ENCODE results near the gene P3R3URF.

The P3R3URF gene

DNA sequence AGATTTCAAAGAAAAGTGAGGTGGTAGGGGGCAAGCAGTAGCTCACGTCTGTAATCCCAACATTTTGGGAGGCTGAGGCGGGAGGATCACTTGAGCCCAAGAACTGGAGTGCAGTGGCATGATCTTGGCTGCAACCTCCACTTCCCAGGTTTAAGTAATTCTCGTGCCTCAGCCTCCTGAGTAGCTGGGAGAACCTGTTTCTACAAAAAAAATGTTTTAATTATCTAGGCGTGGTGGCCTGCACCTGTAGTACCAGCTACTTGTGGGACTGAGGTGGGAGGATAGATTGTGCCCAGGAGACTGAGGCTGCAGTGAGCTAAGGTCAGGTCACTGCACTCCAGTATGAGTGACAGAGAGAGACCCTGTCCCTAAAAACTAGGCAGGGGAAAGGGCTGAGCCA, 4.0 kb downstream of the P3R3URF start:
- no peak for TF ChIP-seq CTCF (IDR thresholded peaks at IDR 0.05; ENCODE audit: insufficient read depth, missing control alignments)
- DNase-seq (ENCODE audit: insufficient read length, low spot score) (no peak), FAIRE-seq (no peak)

- TF ChIP-seq CTCF (IDR thresholded peaks at IDR 0.05; ENCODE audit: insufficient read depth, missing control alignments): no peak
- DNase-seq (ENCODE audit: insufficient read length, low spot score) (peak; percentile 10), FAIRE-seq (no peak)
These were observed 4.4 kb downstream of the P3R3URF start for GRCh38 chr1:46171871-46172270.

DNA sequence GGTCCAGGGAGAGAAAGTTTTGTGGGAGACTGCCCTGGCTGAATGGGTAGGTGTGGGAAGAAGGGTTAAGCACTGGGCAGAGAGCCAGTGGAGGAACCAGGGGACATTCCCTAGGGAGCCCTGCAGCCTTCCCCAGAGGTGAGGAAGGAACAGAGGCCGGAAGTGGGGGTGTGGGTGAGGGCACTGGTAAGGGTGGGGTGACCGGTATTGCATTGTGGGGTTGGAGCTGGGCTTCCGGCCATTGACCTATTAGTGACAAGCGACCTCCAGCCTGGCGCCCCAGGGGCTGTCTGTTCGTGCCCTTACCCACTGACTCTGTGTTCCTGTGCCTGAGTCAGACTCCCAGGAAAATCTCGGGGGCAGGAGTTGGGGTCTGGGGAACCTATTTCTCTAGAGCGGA, 4.9 kb downstream of the P3R3URF start:
- TF ChIP-seq CTCF (IDR thresholded peaks at IDR 0.05; ENCODE audit: insufficient read depth, missing control alignments): no peak
- DNase-seq (ENCODE audit: insufficient read length, low spot score) (no peak), FAIRE-seq (no peak)

DNA sequence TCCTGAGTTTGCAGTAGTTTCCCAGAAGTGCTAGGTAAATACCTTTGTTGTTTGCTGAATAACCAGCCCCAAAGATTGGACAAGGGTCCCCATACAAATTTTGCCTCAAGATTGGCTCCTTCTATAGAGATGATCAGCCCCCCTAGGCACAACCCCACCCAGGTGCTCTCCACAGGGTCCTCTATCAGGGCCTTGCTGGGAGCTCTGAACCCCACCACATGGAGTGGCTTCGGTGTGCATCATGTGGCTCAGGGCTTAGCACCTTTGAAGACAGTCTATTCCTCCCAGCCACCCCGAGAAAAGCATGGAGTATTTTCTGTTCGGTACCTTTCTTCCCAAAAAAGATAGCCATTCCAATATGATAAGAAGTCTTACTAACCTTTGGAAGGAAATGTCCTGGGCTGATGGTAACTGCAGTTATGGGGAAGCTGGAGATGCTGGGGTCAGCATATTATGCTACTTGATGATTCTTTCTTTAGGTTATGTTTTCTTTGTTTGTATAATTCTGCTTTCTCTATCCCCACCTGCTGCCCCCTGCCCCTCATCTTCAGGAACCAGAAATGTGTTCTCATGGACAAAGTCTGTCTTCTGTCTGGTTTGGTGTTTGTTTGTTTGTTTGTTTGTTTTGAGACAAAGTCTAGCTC, 6.4 kb downstream of the P3R3URF start:
- FAIRE-seq: no peak
- no peak for DNase-seq (ENCODE audit: insufficient read length, low spot score)
- TF ChIP-seq CTCF (IDR thresholded peaks at IDR 0.05; ENCODE audit: insufficient read depth, missing control alignments): no peak

- no peak for TF ChIP-seq CTCF (IDR thresholded peaks at IDR 0.05; ENCODE audit: insufficient read depth, missing control alignments)
- FAIRE-seq (no peak), DNase-seq (ENCODE audit: insufficient read length, low spot score) (no peak)
These were observed 7.8 kb downstream of the P3R3URF start for GRCh38 chr1:46168477-46168876.

DNA sequence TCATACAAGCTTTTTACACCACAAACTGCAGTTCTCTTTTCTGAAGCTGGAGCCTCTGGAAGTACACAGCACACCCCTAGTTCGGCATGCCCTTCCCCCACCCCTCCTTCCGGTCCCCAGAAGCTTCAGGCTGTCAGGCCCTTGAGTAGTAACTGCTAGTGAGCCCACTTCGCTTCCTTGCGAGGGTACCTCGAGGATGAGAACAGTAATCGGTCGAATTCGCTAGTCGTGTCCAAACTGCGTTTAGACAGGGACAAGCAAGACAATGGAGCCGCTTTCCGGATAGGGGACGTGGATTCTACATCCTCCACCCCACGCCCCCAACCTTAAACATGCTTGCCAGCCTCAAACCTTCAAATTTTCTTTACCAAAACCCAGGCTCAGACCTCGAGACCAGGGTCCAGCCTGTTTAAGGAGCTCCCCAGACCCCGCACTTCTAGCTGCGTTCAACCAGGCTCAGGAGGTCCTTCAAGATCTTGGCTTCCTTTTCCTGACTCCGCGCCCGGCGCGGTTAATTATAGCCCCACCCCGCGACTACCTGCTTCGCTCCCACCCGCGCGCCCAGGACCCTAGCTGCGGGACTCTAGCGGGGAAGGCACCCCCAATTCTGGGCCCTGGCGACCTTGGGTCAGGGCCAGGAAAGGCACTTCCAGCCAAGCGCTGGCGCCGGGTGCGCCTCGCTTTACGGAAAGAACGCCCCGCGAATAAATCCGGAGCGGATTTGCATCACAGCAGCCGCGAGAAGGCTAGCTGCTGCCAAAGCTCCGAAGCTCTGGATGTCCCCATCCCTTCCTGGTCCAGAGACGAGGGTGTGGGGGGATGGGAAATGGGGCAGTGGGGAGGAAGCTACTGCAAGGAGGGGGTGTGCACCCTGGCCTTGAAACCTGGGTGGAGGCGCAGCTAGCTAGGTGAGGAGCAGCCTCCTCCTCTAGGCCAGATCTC, 9.5 kb downstream of the P3R3URF start:
- DNase-seq (ENCODE audit: insufficient read length, low spot score) (no peak), FAIRE-seq (no peak)
- no peak for TF ChIP-seq CTCF (IDR thresholded peaks at IDR 0.05; ENCODE audit: insufficient read depth, missing control alignments)

DNA sequence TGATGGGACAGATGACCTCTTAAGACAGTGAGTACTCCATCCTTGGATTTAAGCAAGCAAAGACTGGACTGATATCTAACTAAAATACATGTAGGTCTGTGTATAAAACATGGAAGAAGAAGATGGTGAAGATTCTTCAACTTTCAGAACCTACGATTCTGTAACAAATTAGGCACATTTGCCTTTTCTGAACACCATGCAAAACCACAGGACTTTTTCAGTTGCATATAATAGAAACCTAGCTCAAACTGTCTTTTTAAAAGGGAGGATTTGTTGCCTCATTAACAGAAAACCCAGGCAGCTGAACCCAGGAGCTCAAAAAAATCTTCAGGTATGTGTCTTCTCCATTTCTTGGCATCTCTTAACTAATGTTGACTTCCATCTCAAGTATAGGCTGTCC, 16.1 kb downstream of the P3R3URF start:
- TF ChIP-seq CTCF (IDR thresholded peaks at IDR 0.05; ENCODE audit: insufficient read depth, missing control alignments): no peak
- DNase-seq (ENCODE audit: insufficient read length, low spot score): no peak
- no peak for FAIRE-seq

Measured in D721Med (cell line).